NB4 (cell line): ENCODE measurements around the gene SH3PXD2B.
"Not testable (repeated sequence)": the region's sequence is repeated elsewhere in the genome, so short reads cannot be mapped to it uniquely, and the experiment has no call there.

Experiments used
- DNase-seq: peaks from one replicate; pipeline ENCODE4 v3.0.0; 2010; ENCODE audit warnings: low read depth
- H3K4me3 ChIP-seq: one replicate; pipeline ENCODE4 v1.5.1; 2011; ENCODE audit warnings: mild to moderate bottlenecking, low read depth, low read length, moderate library complexity
- MYC ChIP-seq: IDR thresholded peaks from 2 replicates; pipeline ENCODE4 v1.6.1; 2011; ENCODE audit warnings: low read depth, low read length
- POLR2A ChIP-seq: IDR thresholded peaks from 2 replicates; pipeline ENCODE4 v1.6.1; 2011; ENCODE audit warnings: mild to moderate bottlenecking; ENCODE audit not compliant: insufficient read length; ENCODE audit errors: extremely low read depth
- TF ChIP-seq, protein P1 (sequence below): IDR thresholded peaks from 2 replicates; pipeline ENCODE4 v1.6.1; 2011; ENCODE audit warnings: low read depth, low read length
- TF ChIP-seq, protein P2 (sequence below): IDR thresholded peaks from one replicate; pipeline ENCODE4 v1.5.1; 2012; ENCODE audit warnings: low read depth, low read length

The SH3PXD2B gene

DNA sequence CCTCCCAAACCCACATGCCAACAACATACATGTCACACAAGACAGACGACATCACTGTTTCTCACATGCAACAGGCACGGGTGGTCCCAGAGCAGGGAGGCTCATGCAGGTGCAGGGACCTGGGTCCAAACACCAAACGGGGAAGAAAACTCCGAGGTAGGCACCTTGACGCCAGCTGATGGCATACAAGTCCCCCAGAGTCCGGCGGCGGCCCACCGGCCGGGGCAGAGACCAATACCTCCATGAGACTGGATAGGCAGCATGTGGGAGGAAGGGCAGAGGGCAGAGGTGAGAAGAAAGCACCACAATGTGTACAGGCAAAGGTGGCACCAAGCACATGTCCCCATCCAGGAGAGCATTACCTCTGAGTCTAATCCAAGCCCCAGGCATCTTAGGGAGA is 97.8 kb downstream of the SH3PXD2B start:
- H3K4me3 ChIP-seq: no peak overlapping the region
- TF ChIP-seq MYC: no peak
- TF ChIP-seq, protein P1, sequence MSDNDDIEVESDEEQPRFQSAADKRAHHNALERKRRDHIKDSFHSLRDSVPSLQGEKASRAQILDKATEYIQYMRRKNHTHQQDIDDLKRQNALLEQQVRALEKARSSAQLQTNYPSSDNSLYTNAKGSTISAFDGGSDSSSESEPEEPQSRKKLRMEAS: no peak
- no peak for TF ChIP-seq POLR2A
- TF ChIP-seq, protein P2, sequence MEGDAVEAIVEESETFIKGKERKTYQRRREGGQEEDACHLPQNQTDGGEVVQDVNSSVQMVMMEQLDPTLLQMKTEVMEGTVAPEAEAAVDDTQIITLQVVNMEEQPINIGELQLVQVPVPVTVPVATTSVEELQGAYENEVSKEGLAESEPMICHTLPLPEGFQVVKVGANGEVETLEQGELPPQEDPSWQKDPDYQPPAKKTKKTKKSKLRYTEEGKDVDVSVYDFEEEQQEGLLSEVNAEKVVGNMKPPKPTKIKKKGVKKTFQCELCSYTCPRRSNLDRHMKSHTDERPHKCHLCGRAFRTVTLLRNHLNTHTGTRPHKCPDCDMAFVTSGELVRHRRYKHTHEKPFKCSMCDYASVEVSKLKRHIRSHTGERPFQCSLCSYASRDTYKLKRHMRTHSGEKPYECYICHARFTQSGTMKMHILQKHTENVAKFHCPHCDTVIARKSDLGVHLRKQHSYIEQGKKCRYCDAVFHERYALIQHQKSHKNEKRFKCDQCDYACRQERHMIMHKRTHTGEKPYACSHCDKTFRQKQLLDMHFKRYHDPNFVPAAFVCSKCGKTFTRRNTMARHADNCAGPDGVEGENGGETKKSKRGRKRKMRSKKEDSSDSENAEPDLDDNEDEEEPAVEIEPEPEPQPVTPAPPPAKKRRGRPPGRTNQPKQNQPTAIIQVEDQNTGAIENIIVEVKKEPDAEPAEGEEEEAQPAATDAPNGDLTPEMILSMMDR: no peak
- no peak for DNase-seq

DNA sequence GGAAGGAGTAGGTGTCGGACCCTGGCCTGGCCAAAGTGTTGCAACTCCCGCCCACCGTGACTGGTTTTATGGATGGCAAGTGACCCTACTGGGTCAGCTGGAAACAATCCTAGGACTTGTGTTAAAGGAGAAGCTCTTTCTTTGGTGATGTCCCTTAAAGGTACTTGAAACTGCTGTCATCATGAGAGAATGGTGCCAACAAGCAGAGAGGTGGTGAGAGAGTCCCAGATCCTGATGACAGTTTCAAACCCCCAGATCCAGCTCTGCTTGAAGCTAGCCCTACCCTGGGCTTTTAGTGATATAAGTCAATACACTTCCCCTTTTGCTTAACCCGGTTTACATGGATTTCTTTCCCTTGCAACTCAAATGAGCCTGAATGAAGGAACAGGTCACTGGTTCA is 98.3 kb downstream of the SH3PXD2B start:
- no peak overlapping the region for H3K4me3 ChIP-seq
- DNase-seq: no peak
- TF ChIP-seq POLR2A: no peak
- TF ChIP-seq, protein P1: no peak
- TF ChIP-seq, protein P2: no peak
- no peak for TF ChIP-seq MYC

DNA sequence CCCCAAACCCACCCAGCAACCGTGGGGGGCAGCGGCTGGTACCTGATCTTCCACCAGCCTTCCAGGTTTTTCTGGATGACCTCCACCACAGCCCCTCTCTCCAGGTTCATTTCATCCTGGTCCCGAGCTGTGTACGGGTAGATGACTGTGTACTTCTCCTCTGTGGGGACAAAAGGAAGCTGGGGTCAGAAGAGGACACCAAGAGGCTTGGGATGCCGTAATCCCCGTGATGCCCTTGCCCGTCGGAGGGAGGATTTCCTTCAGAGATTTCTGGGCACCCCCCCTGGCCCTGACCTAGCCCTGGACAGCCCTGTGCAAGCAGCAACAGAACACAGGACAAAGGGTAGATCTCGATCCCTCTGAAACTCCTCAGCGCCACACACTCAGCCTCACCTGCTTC is 100.5 kb downstream of the SH3PXD2B start:
- TF ChIP-seq, protein P2: no peak

DNA sequence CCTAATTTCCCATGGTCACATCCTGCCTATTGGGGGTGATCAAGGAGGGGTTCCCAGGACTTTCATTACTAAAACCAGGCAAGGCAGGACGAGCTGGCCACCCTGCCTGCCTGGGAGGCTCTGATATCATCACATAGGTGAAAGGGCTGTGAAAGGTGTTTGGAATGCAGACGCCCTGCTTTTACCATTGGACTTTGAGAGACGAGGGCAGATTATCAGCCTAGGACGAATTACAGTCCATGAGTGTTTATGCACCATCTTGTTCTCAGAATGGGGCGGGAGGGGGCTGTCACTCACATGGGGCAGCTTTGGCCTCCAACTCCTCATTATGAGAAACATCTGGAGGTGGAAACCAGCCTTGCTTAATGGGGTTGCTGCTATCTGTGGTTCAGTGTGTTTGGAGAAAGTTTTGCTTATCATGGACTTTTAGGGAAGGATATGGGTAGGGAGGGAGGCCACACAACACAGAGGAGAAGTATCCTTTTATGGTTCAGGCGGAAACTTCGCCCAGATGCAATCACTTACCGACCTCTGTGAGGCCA is 101.0 kb downstream of the SH3PXD2B start:
- no peak for DNase-seq
- TF ChIP-seq, protein P1: no peak
- TF ChIP-seq, protein P2: no peak
- TF ChIP-seq MYC (no peak), POLR2A (no peak)
- no peak overlapping the region for H3K4me3 ChIP-seq

More for the DNA sequence above, 100.5 kb downstream of the SH3PXD2B start:
- H3K4me3 ChIP-seq: no peak overlapping the region
- no peak for DNase-seq

DNA sequence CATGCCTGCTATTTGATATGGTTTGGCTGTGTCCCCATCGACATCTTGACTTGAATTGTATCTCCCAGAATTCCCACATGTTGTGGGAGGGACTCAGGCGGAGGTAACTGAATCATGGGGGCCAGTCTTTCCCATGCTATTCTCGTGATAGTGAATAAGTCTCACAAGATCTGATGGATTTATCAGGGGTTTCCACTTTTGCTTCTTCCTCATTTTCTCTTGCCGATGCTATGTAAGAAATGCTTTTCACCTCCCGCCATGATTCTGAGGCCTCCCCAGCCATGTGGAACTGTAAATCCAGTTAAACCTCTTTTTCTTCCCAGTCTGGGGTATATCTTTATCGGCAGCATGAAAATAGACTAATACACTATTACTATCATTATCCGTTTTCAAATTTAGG is 101.8 kb downstream of the SH3PXD2B start:
- not testable (repeated sequence) for H3K4me3 ChIP-seq, DNase-seq

DNA sequence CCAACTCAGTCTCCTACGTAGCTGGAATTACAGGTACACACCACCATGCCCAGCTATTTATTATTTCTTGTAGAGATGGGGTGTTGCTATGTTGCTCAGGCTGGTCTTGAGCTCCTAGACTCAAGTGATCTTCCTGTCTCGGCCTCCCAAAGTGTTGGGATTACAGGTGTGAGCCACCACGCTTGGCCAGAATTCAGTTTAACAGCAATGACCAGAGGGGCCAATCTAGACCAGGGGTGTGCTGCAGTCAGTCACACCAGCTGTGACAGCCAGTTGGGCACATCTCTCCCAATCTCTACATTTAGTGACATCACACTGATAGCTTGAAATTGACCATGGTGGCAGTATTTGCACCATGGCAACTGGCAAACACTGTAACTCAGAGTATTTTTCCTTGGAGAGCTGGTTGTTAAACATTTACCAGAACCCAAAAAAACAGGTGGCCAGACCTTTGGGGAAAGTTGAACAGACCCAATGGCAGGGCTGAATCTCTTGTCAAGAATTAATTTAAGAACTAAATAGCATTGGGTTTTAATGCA is 103.0 kb downstream of the SH3PXD2B start:
- TF ChIP-seq, protein P1: no peak

More for the DNA sequence above, 103.0 kb downstream of the SH3PXD2B start:
- DNase-seq: no peak
- no peak overlapping the region for H3K4me3 ChIP-seq
